Omental fat pad (tissue), 4 donors: ENCODE measurements around the gene ADAM19. TPM values are rescaled to one million over a fixed set of nuclear protein-coding genes. Genes with fewer than 3 reads are reported as not detected.
A peak's percentile ranks its signal among the peaks of the same experiment; 100 is the strongest.

Experiments used
- ATAC-seq: fragments of 150-250 bp; one replicate; pipeline ENCODE4 v1.9.1; 2016; ENCODE audit warnings: mild to moderate bottlenecking, moderate library complexity; ENCODE audit not compliant: low FRiP score
- DNase-seq: peaks from one replicate; pipeline ENCODE4 v3.0.0-alpha.2; 2019; ENCODE audit warnings: low spot score
- CTCF ChIP-seq, 3 donors: fragments of 450-650 bp; IDR thresholded peaks; one replicate each; pipeline ENCODE4 v1.5.1; 2016 to 2017; ENCODE audit warnings: antibody characterized with exemption in 3 of 3, mild to moderate bottlenecking in 3 of 3, moderate library complexity in 2 of 3
- total RNA-seq, 4 donors: library from RNA; depleted of rRNA; stranded (reverse); fragments of >200 nt; gene quantifications; one replicate each; pipeline ENCODE4 v1.1.0, GENCODE V29; 2016

Gene ADAM19
- total RNA-seq, 4 donors from 2014 or later = 2.1 to 18.0 (median 9.1) TPM

DNA sequence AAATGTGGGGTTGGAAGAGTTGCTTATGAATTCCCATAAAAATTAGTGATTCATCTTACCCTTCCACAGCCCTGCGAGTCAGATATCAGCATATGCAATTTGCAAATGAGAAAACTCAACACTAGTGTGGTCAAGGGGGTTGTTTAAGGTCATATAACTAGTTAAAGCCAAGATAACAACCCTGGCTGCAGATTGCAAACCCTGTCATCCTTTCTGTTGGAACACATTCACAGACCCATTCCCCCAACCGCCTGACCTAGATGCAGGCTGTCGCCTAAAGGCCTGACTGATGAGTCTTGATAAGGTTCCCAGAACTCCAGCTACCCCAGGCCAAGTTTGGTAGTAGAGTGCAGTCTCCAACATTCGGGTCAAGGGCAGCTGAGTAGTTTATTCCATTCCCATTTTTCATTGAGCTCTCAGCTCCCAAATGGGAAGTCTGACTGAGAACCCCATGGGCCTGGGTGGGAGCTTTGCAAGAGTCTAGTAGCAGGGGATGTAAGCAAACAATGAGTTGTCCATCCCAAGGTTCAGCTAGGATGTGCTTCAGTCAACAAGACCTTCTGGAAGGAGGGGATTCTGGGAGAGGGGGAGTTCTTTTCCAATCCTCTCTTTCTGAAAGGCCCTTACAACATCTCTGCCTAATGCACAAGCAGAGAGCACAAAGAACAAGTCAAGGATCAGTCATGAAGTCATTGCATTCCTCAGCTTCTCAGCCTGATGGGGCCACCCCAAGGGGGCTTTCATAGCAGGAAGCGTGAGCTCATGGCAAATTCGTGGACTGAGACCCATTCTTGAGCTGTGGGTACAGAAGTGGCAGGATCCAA lies 40.3 kb downstream of the ADAM19 start:
- TF ChIP-seq CTCF (IDR thresholded peaks at IDR 0.05) = no peak
- DNase-seq = no peak
- ATAC-seq = peak; percentile 73

DNA sequence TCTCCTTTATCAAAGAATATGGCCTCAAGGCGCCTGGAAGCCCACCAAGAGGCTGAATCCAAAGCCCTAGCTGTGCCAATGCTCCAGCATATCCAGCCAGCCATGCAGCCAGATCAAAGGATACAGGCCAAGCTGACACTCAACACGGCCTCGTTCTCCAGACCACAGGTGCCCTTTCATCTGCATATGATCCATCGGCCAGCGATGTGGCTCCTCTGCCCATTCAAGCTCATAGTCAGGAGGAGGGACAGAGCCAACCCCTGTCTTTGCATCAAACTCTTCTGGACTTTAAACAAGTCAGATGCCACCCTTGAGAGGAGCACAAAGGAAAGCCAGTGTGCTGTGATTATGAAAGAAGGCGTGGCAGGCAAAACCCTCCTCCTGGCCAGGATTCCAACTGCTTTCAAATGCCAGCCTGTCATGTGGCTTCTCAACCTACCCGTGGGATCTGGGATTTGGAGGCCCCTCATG lies 42.5 kb downstream of the ADAM19 start:
- DNase-seq (no peak), ATAC-seq (no peak)
- no peak for TF ChIP-seq CTCF (IDR thresholded peaks at IDR 0.05)

- DNase-seq (no peak), ATAC-seq (no peak)
- no peak for TF ChIP-seq CTCF (IDR thresholded peaks at IDR 0.05)
Measured at GRCh38 chr5:157532022-157532421, 43.6 kb downstream of the ADAM19 start.

DNA sequence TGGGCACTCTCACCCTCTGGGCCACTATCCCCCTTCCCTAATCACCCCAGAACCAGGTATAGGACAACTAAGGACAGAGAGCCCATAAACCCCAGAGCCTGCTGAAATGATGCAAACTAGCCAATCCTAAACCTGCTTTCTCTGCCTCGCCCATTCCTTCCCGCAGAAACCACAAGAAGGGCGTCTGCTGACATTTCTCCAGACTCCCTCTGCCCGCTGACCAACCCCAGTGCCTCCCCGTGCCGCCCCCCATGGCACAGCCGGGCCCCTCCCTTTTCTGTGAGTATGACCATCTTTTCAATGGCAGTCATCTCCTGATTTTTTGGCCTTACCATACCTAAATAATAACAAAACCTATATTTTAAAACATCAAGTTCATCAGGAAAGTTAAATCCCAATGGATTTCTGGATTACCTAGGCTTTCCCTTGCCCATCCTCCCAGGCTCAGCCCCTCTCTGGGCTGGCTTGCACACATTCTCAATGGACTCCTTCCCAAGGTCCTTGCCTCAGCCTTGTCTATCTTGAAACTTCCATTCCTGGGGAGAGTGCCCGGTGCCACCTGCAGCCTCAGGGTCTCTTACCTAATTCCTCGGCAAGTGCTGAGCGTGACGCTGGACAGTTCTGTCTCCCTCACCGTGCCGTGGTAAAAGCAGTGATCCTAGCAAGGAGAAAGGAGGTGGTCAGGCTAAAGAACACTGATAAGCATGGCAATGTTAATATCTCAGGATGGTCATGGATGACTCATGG lies 45.2 kb downstream of the ADAM19 start:
- ATAC-seq (no peak), DNase-seq (no peak)
- TF ChIP-seq CTCF (IDR thresholded peaks at IDR 0.05) = no peak

DNA sequence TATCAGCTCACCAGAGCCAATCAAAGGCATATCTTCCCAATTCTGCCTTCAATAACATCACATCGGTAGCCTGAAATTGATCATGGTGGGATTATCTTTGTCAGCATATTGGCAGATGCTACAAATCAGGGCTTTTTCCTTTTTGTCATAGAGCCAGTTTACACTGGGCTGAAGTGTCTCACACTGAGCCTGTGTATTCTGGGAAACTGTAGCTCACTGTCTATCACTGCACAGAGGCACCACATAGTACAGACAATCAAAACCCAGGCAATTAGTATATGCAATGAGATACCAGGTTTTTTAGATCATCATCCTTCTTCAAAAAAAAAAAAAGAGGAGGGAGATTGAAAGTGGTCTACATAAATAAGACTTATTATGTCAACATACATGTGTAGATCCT lies 46.6 kb downstream of the ADAM19 start:
- no peak for ATAC-seq

DNA sequence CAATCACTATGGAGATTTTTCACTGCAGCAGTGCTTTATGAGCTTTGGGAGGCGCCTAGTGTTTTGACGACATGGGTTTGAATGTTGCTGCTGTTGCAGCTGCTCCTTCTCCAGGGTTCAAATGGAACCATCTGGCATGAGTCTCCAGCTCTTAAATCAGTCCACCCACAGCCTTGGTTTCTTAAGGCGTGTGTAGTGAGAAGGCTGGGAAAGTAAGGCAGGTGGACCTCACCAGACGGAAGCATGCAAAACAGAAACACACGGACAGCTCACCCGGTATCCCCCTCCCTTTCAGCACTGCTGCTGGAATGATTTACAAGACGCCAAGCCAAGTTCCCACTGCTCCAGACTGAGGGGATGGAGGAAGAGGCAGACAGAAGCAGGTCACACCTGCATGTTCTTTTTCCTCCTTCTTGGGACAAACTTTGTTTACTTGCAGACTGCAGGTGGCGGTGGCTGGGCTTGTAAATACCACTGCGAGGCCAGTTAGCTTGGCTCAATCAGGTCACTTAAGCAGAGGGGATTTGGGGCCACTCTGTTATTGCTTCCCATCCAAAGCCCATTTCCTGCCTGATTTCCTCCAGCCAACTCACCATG lies 47.4 kb downstream of the ADAM19 start:
- TF ChIP-seq CTCF (IDR thresholded peaks at IDR 0.05) = no peak
- no peak for DNase-seq
- no peak for ATAC-seq

More for the DNA sequence above, 46.6 kb downstream of the ADAM19 start:
- TF ChIP-seq CTCF (IDR thresholded peaks at IDR 0.05) = no peak
- no peak for DNase-seq
